ENCODE measurements around the gene C1orf226.
"Not testable (repeated sequence)": the region's sequence is repeated elsewhere in the genome, so short reads cannot be mapped to it uniquely, and the experiment has no call there.

C1orf226 gene

GRCh38 chr1:162404550-162405160 is 23.1 kb downstream of the C1orf226 start:
- no peak for DNase-seq (ENCODE audit: low read depth in 2 of 2, low spot score in 1 of 2)

DNA sequence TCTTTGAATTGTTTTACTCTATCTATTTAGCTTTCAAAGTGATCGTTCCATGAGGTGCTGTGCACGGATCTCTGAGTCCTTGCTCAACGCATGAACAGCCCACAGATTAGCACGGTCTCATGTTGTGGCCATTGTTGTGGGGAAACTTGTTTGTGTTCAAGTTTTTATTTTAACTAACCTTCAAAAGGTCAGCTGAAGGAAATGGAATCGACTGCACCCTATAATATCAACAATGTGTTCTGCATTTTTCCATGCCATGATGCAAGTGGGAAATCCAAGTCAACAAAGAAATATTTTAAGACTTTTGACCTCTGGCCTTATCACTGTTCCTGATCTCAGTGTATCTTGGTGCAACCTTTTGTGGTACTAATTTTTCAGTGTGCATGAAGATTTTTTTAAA is 24.3 kb downstream of the C1orf226 start:
- no peak for DNase-seq (ENCODE audit: low read depth in 2 of 2, low spot score in 1 of 2)

DNA sequence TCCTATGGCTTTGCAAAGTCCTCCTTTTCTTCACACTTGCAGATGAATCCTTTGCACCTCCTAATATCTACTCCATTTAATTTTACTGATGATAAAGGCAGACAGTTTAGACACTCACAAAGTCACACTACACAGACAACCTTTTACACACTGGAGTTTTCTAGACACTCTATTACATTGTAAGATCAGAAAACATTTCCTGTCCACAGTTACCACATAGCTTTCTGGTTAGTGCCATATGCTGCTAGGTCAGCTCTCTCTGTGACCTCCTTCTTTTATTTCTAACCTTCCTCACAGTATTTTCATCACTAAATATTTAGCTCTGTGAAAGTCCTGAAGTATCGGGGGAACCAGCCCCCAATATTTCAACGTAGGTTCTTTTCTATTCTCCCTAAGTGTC is 25.3 kb downstream of the C1orf226 start:
- no peak for DNase-seq (ENCODE audit: low read depth in 2 of 2, low spot score in 1 of 2)

GRCh38 chr1:162407539-162407938 is 26.0 kb downstream of the C1orf226 start:
- DNase-seq (ENCODE audit: low read depth in 2 of 2, low spot score in 1 of 2), result no peak

DNA sequence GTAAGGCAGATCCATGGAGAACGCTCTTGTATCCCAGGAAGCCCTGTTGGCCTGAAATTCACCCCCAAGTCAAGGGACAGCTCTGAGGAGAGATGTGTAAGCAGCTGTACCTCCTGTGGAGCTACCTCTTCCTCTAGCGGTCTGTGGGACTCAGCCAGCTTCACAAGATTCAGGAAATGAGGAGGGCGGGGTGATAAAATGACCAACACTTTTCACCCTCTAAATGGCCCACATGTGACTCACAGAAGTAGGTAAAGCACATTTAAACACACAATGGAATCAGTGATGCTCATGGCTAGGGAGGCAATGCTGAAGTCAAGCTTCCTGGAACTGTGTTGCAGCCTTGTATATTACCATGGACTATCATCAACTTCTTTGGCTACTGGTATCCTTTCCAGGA is 30.5 kb downstream of the C1orf226 start, which contains the start of gene SH2D1B:
Gene SH2D1B (minus strand): TSS at position 135 of the 400 bp plus-strand sequence. CDS start 120 bp downstream, at position 15.
- no peak for DNase-seq (ENCODE audit: low read depth in 2 of 2, low spot score in 1 of 2)

GRCh38 chr1:162416215-162416614 is 34.7 kb downstream of the C1orf226 start:
- DNase-seq (ENCODE audit: low read depth in 2 of 2, low spot score in 1 of 2), result no peak

DNA sequence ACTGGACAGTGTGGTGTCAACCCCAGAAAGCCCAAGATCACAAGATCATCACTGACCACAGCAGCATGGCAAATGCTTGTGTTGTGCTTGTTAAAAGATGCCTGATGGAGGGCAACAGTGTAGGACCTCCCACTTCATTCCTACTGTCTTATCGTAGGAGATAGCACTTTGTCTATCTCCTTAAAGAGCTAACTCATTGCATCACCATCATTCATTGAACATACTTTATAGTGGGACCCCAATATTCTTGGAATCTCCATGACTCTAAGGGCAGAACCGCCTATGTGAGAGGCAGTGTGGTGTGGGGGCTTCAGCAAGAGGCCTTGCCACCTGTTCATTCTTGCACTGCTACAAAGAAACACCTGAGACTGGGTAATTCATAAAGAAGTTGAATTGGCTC is 35.4 kb downstream of the C1orf226 start:
- no peak for DNase-seq (ENCODE audit: low read depth in 2 of 2, low spot score in 1 of 2)

- DNase-seq (ENCODE audit: low read depth in 2 of 2, low spot score in 1 of 2), result no peak
Observed at GRCh38 chr1:162417650-162418049, 36.1 kb downstream of the C1orf226 start.

- not testable (repeated sequence) for DNase-seq (ENCODE audit: low read depth in 2 of 2, low spot score in 1 of 2)
Observed at GRCh38 chr1:162418584-162418983, 37.1 kb downstream of the C1orf226 start.

- not testable (repeated sequence) for DNase-seq (ENCODE audit: low read depth in 2 of 2, low spot score in 1 of 2)
Observed at GRCh38 chr1:162419450-162419931, 38.0 kb downstream of the C1orf226 start.

DNA sequence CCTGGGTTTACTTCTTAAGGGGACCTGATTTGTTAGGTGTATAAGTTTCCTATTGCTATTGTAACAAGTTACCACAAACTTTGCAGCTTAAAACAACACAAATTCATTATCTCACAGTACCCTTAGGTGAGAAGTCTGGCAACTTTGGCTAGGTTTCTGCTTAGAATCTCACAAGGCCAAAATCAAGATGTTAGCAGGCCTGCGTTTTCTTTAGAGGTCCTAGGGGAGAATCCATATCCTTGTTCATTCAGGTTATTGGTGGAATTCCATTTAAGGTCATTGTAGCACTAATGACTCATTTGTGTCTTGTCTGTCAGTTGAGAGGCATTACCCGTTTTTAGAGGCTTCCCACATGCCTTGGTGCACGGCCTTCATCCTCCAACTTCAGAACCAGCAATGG is 38.6 kb downstream of the C1orf226 start:
- no peak for DNase-seq (ENCODE audit: low read depth in 2 of 2, low spot score in 1 of 2)

DNA sequence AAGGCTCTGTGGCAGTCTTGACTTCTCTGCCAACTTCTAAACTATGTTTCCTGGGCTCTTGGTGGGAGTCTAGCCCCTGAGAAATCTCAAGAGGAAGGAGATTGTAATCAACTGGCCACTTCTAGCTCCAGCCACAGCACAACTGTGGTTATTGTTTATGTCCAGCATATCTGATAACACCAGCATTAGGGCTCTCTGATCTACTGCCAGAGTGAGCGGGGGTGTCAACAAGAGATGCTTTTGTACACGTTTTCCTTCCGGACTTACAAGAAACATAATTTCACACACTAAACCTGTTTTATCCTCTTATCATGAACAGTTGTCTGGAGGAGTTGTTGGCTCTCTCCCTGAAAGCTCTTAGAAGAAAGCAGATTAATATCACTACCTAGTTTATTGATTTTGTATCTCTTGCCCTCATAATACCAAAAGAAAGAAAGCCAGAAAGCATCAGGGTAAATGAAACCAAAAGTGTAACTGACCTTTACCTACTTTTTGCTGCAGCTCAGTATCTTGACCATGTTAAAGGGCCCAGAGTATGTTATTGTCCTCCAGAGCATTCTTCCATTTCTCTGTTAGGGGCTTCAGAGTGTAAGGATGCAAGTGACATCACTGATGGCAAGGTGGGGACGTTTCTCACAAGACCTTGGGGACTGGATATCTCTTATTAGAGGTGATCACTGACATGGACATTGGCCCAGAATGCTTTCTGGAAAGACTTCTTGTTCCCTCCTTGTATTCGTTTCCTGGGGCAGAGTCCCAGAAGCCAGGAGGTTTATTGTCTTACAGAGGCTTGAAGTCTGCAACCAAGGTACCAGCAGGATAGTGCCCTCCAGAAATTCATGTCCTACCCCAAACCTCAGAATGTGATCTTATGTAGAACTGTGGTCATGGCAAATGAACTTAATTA is 40.0 kb downstream of the C1orf226 start:
- DNase-seq (ENCODE audit: low read depth in 2 of 2, low spot score in 1 of 2), result no peak

DNA sequence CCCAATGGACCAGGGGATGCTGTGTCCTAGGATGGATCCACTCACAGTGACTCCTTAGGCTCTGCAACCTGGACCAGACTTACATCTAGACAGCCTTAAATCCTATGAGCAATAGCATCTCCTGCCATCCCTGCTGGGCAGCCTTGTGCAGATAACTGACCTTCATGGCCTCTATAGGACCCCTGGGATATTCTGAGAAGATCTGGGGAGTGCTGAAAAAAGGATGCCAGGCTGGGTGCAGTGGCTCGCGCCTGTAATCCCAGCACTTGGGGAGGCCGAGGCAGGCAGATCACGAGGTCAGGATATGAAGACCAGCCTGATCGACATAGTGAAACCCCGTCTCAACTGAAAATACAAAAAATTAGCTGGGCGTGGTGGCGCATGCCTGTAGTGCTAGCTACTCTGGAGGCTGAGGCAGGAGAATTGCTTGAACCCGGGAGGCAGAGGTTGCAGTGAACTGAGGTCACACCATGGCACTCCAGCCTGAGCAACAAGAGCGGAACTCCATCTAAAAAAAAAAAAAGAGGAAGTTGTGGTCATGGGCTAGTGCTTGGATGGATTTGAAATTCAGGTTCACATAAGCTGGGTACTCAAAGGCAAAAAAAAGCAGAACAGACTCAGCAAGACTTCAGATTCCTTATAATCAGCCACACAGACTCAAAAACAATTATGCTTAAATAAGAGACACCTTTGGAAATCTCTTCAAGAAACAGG is 41.3 kb downstream of the C1orf226 start:
- DNase-seq (ENCODE audit: low read depth in 2 of 2, low spot score in 1 of 2), result no peak

DNA sequence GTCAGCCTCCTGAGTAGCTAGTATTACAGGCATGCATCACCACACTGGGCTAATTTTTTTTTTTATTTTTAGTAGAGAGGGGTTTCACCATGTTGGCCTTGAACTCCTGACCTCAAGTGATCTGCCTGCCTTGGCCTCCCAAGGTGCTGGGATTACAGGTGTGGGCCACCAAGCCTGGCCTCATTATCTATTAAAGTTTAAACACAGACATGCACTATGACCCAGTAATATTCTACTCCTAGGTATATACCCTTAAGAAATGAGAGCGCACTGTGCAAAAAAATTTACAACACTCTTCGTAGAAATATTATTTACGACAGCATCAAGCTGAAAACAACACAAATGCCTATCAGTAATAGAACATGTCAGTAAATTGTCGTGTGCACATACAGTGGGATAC is 49.1 kb downstream of the C1orf226 start:
- no peak for DNase-seq (ENCODE audit: low read depth in 2 of 2, low spot score in 1 of 2)

- not testable (repeated sequence) for DNase-seq (ENCODE audit: low read depth in 2 of 2, low spot score in 1 of 2)
Observed at GRCh38 chr1:162432977-162433713, 51.6 kb downstream of the C1orf226 start.
